Left renal pelvis (tissue), 4 donors: Measurements from ENCODE around the gene TBC1D9B. TPM values are rescaled to one million over a fixed set of nuclear protein-coding genes. Genes with fewer than 3 reads are reported as not detected.
"Not testable (repeated sequence)": the region's sequence is repeated elsewhere in the genome, so short reads cannot be mapped to it uniquely, and the experiment has no call there.

Experiments used
- DNase-seq, 4 donors: peaks; one replicate each; pipeline ENCODE4 v3.0.0-alpha.2; 2013; ENCODE audit warnings: low read depth in 4 of 4, low spot score in 3 of 4
- polyA plus RNA-seq, 4 donors: library from polyadenylated mRNA; unstranded; fragments of 120-200 nt; gene quantifications; one replicate each; pipeline ENCODE4 v1.2.1, GENCODE V29; 2013; ENCODE audit not compliant: insufficient read length in 4 of 4

Gene TBC1D9B
- polyA plus RNA-seq, 4 donors = 95.5 to 137 (median 102) TPM

- no peak for DNase-seq
Measured at GRCh38 chr5:179841621-179842020, 66.1 kb downstream of the TBC1D9B start.

GRCh38 chr5:179840766-179841165 is 66.9 kb downstream of the TBC1D9B start:
- DNase-seq = no peak

GRCh38 chr5:179840321-179840720 is 67.4 kb downstream of the TBC1D9B start:
- DNase-seq = no peak

- DNase-seq = no peak
Measured at GRCh38 chr5:179839328-179840256, 68.1 kb downstream of the TBC1D9B start.

GRCh38 chr5:179837076-179838011 is 70.4 kb downstream of the TBC1D9B start:
- DNase-seq = no peak

GRCh38 chr5:179836225-179837019 is 71.3 kb downstream of the TBC1D9B start:
- DNase-seq = no peak

GRCh38 chr5:179834871-179835270 is 72.8 kb downstream of the TBC1D9B start:
- DNase-seq = not testable (repeated sequence)

GRCh38 chr5:179834120-179834519 is 73.6 kb downstream of the TBC1D9B start:
- no peak for DNase-seq

GRCh38 chr5:179833709-179834070 is 74.0 kb downstream of the TBC1D9B start:
- DNase-seq = no peak

GRCh38 chr5:179833056-179833708 is 74.5 kb downstream of the TBC1D9B start:
- DNase-seq = no peak

GRCh38 chr5:179832039-179832745 is 75.5 kb downstream of the TBC1D9B start:
- no peak for DNase-seq

- DNase-seq = no peak
Measured at GRCh38 chr5:179830818-179831468, 76.8 kb downstream of the TBC1D9B start.

GRCh38 chr5:179829732-179830435 is 77.8 kb downstream of the TBC1D9B start:
- no peak for DNase-seq

- DNase-seq = no peak
Measured at GRCh38 chr5:179828756-179829421, 78.8 kb downstream of the TBC1D9B start.

- no peak for DNase-seq
Measured at GRCh38 chr5:179827680-179828079, 80.0 kb downstream of the TBC1D9B start.

- DNase-seq = no peak
Measured at GRCh38 chr5:179825655-179826182, 82.0 kb downstream of the TBC1D9B start.

- no peak for DNase-seq
Measured at GRCh38 chr5:179824745-179825112, 83.0 kb downstream of the TBC1D9B start.
